HL-60 (cell line): ENCODE data around the gene LMBR1.

Source experiments
- DNase-seq, 2 experiments: peaks; one replicate each; pipeline ENCODE4 v3.0.0-alpha.2; 2010 to 2020; ENCODE audit warnings: low read depth in 1 of 2, low spot score in 1 of 2
- H3K27ac ChIP-seq: fragments of 250-450 bp; sonication (Bioruptor Pico); replicated peaks from 2 replicates; pipeline ENCODE4 v1.5.1; 2020; ENCODE audit warnings: mild to moderate bottlenecking, moderate library complexity
- H3K27me3 ChIP-seq: fragments of 250-450 bp; sonication (Bioruptor Pico); 2 replicates; pipeline ENCODE4 v1.5.1; 2021; ENCODE audit warnings: mild to moderate bottlenecking, moderate library complexity; ENCODE audit not compliant: insufficient read depth, poor library complexity, severe bottlenecking
- H3K4me3 ChIP-seq: replicated peaks from 2 replicates; pipeline ENCODE4 v1.5.1; 2011; ENCODE audit warnings: mild to moderate bottlenecking, control low read depth, low read length; ENCODE audit not compliant: insufficient read depth
- GABPA ChIP-seq: IDR thresholded peaks from 2 replicates; pipeline ENCODE4 v1.6.1; 2012; ENCODE audit warnings: low read depth
- POLR2AphosphoS5 ChIP-seq: IDR thresholded peaks from 2 replicates; pipeline ENCODE4 v1.6.1; 2012; ENCODE audit warnings: low read depth
- SPI1 ChIP-seq: IDR thresholded peaks from 2 replicates; pipeline ENCODE4 v1.6.1; 2012; ENCODE audit warnings: low read depth, mild to moderate bottlenecking, borderline replicate concordance
- TF ChIP-seq, protein P1 (sequence below): IDR thresholded peaks from one replicate; pipeline ENCODE4 v1.5.1; 2011; ENCODE audit warnings: low read length, control low read depth, inconsistent platforms; ENCODE audit not compliant: insufficient read depth
- TF ChIP-seq, protein P2 (sequence below): IDR thresholded peaks from 2 replicates; pipeline ENCODE4 v1.6.1; 2012; ENCODE audit warnings: low read depth; ENCODE audit not compliant: insufficient replicate concordance

The LMBR1 gene

DNA sequence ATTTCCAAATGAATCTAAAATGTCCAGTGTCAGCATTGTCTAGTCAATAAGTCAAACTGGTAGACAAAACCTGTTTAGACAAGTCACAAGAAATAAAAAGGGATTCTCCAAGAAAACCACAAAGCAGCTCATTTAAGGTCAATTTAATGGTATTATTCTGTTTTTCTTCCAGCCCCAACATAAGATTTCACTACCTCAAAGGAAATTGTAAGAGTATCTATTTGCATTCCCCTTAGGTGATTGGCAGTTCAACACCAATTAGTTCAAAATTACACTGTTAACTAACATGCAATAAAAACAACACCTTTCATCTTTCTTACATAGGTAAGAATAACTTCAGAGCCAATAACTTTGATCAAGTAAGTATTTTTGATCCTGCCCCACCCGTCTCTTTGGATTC lies 146.1 kb downstream of the LMBR1 start:
- no peak overlapping the region for H3K4me3 ChIP-seq
- DNase-seq, result no peak
- TF ChIP-seq SPI1 (no peak), GABPA (no peak), POLR2AphosphoS5 (no peak)
- TF ChIP-seq, protein P1, sequence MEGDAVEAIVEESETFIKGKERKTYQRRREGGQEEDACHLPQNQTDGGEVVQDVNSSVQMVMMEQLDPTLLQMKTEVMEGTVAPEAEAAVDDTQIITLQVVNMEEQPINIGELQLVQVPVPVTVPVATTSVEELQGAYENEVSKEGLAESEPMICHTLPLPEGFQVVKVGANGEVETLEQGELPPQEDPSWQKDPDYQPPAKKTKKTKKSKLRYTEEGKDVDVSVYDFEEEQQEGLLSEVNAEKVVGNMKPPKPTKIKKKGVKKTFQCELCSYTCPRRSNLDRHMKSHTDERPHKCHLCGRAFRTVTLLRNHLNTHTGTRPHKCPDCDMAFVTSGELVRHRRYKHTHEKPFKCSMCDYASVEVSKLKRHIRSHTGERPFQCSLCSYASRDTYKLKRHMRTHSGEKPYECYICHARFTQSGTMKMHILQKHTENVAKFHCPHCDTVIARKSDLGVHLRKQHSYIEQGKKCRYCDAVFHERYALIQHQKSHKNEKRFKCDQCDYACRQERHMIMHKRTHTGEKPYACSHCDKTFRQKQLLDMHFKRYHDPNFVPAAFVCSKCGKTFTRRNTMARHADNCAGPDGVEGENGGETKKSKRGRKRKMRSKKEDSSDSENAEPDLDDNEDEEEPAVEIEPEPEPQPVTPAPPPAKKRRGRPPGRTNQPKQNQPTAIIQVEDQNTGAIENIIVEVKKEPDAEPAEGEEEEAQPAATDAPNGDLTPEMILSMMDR, result no peak
- TF ChIP-seq, protein P2, sequence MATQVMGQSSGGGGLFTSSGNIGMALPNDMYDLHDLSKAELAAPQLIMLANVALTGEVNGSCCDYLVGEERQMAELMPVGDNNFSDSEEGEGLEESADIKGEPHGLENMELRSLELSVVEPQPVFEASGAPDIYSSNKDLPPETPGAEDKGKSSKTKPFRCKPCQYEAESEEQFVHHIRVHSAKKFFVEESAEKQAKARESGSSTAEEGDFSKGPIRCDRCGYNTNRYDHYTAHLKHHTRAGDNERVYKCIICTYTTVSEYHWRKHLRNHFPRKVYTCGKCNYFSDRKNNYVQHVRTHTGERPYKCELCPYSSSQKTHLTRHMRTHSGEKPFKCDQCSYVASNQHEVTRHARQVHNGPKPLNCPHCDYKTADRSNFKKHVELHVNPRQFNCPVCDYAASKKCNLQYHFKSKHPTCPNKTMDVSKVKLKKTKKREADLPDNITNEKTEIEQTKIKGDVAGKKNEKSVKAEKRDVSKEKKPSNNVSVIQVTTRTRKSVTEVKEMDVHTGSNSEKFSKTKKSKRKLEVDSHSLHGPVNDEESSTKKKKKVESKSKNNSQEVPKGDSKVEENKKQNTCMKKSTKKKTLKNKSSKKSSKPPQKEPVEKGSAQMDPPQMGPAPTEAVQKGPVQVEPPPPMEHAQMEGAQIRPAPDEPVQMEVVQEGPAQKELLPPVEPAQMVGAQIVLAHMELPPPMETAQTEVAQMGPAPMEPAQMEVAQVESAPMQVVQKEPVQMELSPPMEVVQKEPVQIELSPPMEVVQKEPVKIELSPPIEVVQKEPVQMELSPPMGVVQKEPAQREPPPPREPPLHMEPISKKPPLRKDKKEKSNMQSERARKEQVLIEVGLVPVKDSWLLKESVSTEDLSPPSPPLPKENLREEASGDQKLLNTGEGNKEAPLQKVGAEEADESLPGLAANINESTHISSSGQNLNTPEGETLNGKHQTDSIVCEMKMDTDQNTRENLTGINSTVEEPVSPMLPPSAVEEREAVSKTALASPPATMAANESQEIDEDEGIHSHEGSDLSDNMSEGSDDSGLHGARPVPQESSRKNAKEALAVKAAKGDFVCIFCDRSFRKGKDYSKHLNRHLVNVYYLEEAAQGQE, result no peak
- no peak overlapping the region for H3K27ac ChIP-seq
- no peaks in the 10 kb centered on the region for H3K27me3 ChIP-seq

DNA sequence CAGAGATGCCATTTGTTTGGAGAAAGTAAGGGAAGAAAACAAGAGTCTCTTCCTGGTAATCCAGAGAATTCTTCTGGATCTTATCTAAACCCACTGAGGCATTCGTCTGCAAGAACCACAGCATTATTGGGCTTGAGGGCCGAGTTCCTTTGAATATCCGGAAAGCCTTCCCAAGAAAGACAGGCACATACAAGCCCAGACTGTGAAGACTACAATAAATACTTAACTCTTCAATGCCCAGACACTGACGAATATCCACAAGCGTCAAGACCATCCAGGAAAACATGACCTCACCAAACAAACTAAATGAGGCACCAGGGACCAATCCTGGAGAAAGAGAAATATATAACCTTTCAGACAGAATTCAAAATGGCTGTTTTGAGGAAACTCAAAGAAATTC lies 153.4 kb downstream of the LMBR1 start:
- no peak overlapping the region for H3K27ac ChIP-seq
- no peak for DNase-seq
- H3K4me3 ChIP-seq, result no peak overlapping the region
- TF ChIP-seq, protein P1, result no peak
- no peak for TF ChIP-seq SPI1
- TF ChIP-seq, protein P2, result no peak
- no peak for TF ChIP-seq POLR2AphosphoS5
- TF ChIP-seq GABPA, result no peak
- H3K27me3 ChIP-seq, result no peaks in the 10 kb centered on the region

DNA sequence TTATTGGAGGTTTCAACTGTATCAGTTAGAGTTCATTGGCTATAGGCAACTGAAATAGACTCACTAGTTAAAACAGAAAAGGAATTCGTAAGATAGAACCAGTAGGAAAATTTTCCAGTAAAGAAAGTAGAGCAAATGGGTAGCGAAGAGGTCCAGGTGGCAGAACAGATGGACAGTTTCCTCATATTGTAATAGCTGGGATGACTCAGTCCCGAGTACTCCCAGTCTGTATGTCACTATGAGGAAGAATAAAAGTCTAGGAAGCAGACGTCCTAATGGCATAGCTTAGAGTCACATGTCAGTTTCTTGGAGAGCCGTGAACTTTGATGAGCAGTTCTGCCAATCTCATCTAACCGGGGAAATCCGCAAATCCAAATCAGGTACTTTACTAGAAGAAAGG lies 157.1 kb downstream of the LMBR1 start:
- Histone ChIP-seq H3K27ac (no peak overlapping the region), H3K4me3 (no peak overlapping the region), H3K27me3 (no peaks in the 10 kb centered on the region)
- TF ChIP-seq POLR2AphosphoS5 (no peak), GABPA (no peak), SPI1 (no peak)
- TF ChIP-seq, protein P2, result no peak
- TF ChIP-seq, protein P1, result no peak
- no peak for DNase-seq
